SU-DHL-6 (cell line): Measurements from ENCODE around the gene HK1.

Source experiments
- H2AFZ ChIP-seq: fragments of 200-600 bp; sonication (generic); 2 replicates; pipeline ENCODE4 v1.6.1; 2014; ENCODE audit warnings: low read depth, mild to moderate bottlenecking, moderate library complexity, mixed read lengths, antibody characterized with exemption, low read length; ENCODE audit not compliant: severe bottlenecking
- H3F3A ChIP-seq: fragments of 200-600 bp; shearing (Covaris generic); 2 replicates; pipeline ENCODE4 v1.6.0; 2016; ENCODE audit warnings: antibody characterized with exemption, mild to moderate bottlenecking; ENCODE audit not compliant: insufficient read depth
- H3K27ac ChIP-seq: fragments of 200-600 bp; sonication (generic); 2 replicates; pipeline ENCODE4 v1.5.1; 2016; ENCODE audit warnings: low read depth, mild to moderate bottlenecking, low read length, moderate library complexity, mixed read lengths
- H3K27me3 ChIP-seq: fragments of 200-600 bp; sonication (generic), shearing (Covaris generic); 2 replicates; pipeline ENCODE4 v1.6.0; 2014; ENCODE audit warnings: mild to moderate bottlenecking, low read length
- H3K36me3 ChIP-seq: fragments of 200-600 bp; sonication (generic); 2 replicates; pipeline ENCODE4 v1.6.1; 2014; ENCODE audit warnings: mild to moderate bottlenecking, low read length, mixed read lengths
- H3K4me2 ChIP-seq: fragments of 300-600, 200-600 bp; shearing (Covaris generic), sonication (generic); 2 replicates; pipeline ENCODE4 v1.6.0; 2014; ENCODE audit warnings: low read length, low read depth, mild to moderate bottlenecking; ENCODE audit not compliant: poor library complexity, severe bottlenecking
- H3K4me3 ChIP-seq: fragments of 200-600 bp; sonication (generic); 2 replicates; pipeline ENCODE4 v1.5.1; 2014; ENCODE audit warnings: antibody characterized with exemption, low read length, mild to moderate bottlenecking, mixed read lengths; ENCODE audit not compliant: insufficient read depth, poor library complexity, severe bottlenecking
- H3K79me2 ChIP-seq: fragments of 200-600 bp; sonication (generic); 2 replicates; pipeline ENCODE4 v1.6.1; 2014; ENCODE audit warnings: mild to moderate bottlenecking, low read length, moderate library complexity; ENCODE audit not compliant: insufficient read depth
- H3K9ac ChIP-seq: fragments of 200-600 bp; sonication (generic); 2 replicates; pipeline ENCODE4 v1.7.0; 2014; ENCODE audit warnings: mild to moderate bottlenecking, low read length
- H3K9me2 ChIP-seq: fragments of 200-600 bp; sonication (generic); replicated peaks from 2 replicates; pipeline ENCODE4 v1.6.1; 2014; ENCODE audit warnings: low read length; ENCODE audit not compliant: insufficient read depth
- H3K9me3 ChIP-seq: fragments of 200-600 bp; sonication (generic); 2 replicates; pipeline ENCODE4 v1.6.1; 2014; ENCODE audit warnings: low read length, mixed read lengths; ENCODE audit not compliant: insufficient read depth
- H4K20me1 ChIP-seq: fragments of 200-600 bp; sonication (generic); 2 replicates; pipeline ENCODE4 v1.6.1; 2014; ENCODE audit warnings: low read depth, mild to moderate bottlenecking, antibody characterized with exemption, low read length, moderate library complexity, mixed read lengths
- EZH2phosphoT487 ChIP-seq: fragments of 200-600 bp; sonication (generic), shearing (Covaris generic); conservative IDR thresholded peaks from 2 replicates; pipeline ENCODE4 v1.6.1; 2018; ENCODE audit warnings: mild to moderate bottlenecking, antibody characterized with exemption, low read length, moderate library complexity, mixed read lengths
- TF ChIP-seq, protein P1 (sequence below): fragments of 200-600 bp; sonication (generic); IDR thresholded peaks from one replicate; pipeline ENCODE4 v1.5.1; 2017; ENCODE audit warnings: antibody characterized with exemption, mild to moderate bottlenecking, low read length, moderate library complexity; ENCODE audit not compliant: insufficient read depth, poor library complexity, severe bottlenecking

HK1 gene

DNA sequence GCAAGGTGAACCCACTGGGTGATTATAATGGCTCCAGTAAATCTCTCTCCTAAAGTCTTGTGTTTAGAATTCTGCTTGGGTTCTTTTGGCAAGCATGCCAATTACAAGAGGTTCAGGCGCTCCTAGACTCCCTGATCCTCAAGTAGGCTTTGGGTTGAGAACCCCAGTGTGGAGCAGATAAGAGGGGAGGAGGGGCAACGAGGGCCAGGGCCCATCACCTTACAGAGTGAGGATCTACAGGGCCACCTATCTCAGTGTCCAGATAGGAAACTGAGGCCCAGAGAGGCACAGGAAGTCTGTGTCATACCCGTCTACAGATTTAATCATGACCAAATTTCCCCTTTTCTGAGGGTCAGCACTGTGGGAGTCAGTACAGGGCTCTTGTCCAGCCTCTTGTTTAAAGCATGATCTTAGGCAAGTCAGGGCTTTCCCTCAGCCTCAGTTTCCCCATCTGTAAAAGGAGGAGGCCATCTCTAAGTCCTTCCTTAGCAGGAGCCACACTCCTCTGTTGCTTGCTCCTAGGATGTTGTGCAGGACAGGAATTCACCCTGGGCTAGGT, 134.0 kb downstream of the HK1 start:
- H2AFZ ChIP-seq = no peak overlapping the region
- H3K27ac ChIP-seq = no peak overlapping the region
- H3K4me3 ChIP-seq = no peak overlapping the region
- H3K36me3 ChIP-seq = no peaks in the 10 kb centered on the region
- no peak overlapping the region for H3K9ac ChIP-seq
- no peaks in the 10 kb centered on the region for H3K9me3 ChIP-seq
- TF ChIP-seq EZH2phosphoT487 = no peak
- TF ChIP-seq, protein P1, sequence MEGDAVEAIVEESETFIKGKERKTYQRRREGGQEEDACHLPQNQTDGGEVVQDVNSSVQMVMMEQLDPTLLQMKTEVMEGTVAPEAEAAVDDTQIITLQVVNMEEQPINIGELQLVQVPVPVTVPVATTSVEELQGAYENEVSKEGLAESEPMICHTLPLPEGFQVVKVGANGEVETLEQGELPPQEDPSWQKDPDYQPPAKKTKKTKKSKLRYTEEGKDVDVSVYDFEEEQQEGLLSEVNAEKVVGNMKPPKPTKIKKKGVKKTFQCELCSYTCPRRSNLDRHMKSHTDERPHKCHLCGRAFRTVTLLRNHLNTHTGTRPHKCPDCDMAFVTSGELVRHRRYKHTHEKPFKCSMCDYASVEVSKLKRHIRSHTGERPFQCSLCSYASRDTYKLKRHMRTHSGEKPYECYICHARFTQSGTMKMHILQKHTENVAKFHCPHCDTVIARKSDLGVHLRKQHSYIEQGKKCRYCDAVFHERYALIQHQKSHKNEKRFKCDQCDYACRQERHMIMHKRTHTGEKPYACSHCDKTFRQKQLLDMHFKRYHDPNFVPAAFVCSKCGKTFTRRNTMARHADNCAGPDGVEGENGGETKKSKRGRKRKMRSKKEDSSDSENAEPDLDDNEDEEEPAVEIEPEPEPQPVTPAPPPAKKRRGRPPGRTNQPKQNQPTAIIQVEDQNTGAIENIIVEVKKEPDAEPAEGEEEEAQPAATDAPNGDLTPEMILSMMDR = no peak
- no peaks in the 10 kb centered on the region; the same call in 1 of the 2 replicates for H3F3A ChIP-seq
- H3K27me3 ChIP-seq = no peaks in the 10 kb centered on the region
- H3K79me2 ChIP-seq = no peaks in the 10 kb centered on the region
- H4K20me1 ChIP-seq = no peaks in the 10 kb centered on the region
- no peak overlapping the region for H3K4me2 ChIP-seq
- H3K9me2 ChIP-seq = no peaks in the 10 kb centered on the region

DNA sequence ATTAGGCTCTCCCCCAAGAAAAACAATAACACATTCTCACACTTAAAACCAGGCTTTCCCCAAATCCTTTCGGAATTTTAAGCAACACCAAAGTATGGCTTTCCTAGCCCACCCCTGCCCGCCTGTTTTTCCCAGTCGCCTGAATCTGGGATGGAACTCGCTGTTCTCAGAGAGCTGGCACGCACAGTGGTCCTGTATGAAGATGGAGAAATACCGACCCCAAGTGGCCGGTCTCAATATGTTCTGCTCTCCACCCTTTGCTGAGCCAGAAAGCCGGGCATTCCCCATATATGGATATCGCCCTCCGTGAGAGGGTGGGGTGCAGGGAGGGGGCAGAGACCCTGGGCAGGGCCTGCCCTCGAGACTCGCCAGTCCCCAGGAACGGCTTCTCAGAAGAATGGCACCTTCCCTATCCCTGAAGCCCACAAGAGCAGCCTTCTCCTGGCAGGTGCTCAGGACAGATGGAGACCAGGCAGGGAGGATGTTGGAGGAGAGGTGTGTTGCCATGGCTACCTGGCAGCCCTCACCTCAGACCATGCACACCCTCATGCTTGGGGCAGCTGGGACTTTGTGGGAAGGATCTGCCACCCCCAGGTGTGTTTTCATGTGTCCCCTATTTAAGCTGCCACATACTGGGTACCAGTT, 135.0 kb downstream of the HK1 start:
- H3K4me3 ChIP-seq = no peak overlapping the region
- H3K4me2 ChIP-seq = peak overlapping the region; percentile 12
- H3K27me3 ChIP-seq = no peaks in the 10 kb centered on the region
- TF ChIP-seq, protein P1 = peak; percentile 54
- TF ChIP-seq EZH2phosphoT487 = no peak
- H3K79me2 ChIP-seq = no peaks in the 10 kb centered on the region
- H2AFZ ChIP-seq = no peak overlapping the region
- H3F3A ChIP-seq = no peaks in the 10 kb centered on the region; the same call in 1 of the 2 replicates
- no peaks in the 10 kb centered on the region for H3K9me2 ChIP-seq
- no peaks in the 10 kb centered on the region for H4K20me1 ChIP-seq
- H3K9me3 ChIP-seq = no peaks in the 10 kb centered on the region
- H3K9ac ChIP-seq = no peak overlapping the region
- no peak overlapping the region for H3K27ac ChIP-seq
- no peaks in the 10 kb centered on the region for H3K36me3 ChIP-seq

DNA sequence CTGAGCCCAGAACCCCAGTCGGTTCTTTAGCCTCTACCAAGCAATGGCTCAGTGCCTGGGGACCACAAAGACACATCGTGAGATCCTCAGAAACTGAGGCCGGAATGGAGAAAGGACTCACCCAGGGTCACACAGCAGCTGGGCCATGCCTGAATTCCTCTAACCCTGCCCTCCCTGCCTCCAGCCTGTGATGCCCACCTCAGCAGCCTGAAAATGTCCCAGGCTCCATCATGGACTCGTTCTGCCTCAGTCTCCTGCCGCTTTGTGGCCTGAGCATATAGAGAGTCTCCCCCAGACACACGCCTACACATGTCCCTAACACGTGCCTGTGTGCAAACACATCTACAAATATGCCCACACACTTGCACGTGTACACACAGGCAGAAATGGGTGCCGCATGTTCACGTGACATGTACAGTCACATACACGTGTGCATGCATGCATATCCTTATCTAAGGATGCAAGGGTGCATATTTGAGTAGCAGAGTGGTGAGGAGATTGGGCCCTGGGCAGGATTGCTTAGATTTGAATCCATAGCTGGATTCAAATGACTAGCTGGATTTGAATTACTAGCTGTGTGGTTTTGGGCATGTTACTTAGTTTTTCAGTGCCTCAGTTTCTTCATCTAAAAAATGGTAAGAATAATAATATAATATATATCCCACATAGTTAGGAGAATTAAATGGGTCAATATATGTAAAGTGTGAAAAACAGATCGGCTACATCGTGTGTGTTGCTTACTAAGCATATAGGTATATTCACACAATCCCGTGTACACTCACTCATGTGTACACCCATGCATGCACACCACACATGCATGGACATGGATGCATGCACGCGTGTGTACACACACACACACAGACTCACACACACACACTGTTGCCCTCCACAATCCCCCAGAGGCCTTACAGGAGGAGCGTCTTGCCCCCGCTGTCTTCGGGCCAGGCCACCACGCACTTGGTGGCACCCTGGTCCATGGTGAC, 136.0 kb downstream of the HK1 start:
- Histone ChIP-seq H2AFZ (no peak overlapping the region), H3K9me3 (no peaks in the 10 kb centered on the region), H3K27ac (no peak overlapping the region), H3K79me2 (no peaks in the 10 kb centered on the region), H3K36me3 (no peaks in the 10 kb centered on the region), H3K9ac (no peak overlapping the region), H3K4me3 (no peak overlapping the region), H3K9me2 (no peaks in the 10 kb centered on the region), H3K27me3 (no peaks in the 10 kb centered on the region), H4K20me1 (no peaks in the 10 kb centered on the region), H3K4me2 (no peak overlapping the region), H3F3A (no peaks in the 10 kb centered on the region; the same call in 1 of the 2 replicates)
- TF ChIP-seq, protein P1 = no peak
- no peak for TF ChIP-seq EZH2phosphoT487
